K562 (cell line): Measurements from ENCODE around the gene B3GALNT2.

ENCODE experiments used
- GABPB1 ChIP-seq: sonication (generic); formaldehyde crosslinking; IDR thresholded peaks from 2 replicates; pipeline ENCODE4 v1.8.0; 2022; ENCODE audit warnings: mild to moderate bottlenecking, missing genetic modification reagents
- NR2F6 ChIP-seq: fragments of 450-650 bp; formaldehyde crosslinking; IDR thresholded peaks from 2 replicates; pipeline ENCODE4 v1.4.0; 2020; ENCODE audit warnings: mild to moderate bottlenecking

DNA sequence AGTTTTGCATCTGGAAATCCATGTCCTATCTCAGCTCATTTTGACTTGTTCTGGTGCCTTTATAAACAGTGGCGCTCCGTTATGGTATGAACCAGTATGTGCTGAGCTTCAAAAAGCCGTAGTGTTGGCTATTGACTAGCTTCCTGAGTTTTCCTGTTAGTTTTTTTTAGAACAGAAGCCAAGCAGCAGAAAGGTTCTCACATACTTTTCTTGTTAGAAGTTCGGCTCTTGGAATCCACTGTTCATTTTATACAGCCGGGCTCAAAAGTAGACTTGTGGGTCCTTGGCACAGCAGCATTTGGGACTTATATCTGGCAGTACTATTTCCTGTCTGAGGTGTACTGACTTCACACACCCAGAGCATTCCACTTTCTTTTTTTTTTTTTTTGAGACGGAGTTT lies 73.3 kb downstream of the B3GALNT2 start:
- TF ChIP-seq GABPB1 (CRISPR knock-in tag): no peak
- no peak for TF ChIP-seq NR2F6 (CRISPR knock-in tag)
